ENCODE data around the gene AHCYL1.
"Not testable (repeated sequence)": the region's sequence is repeated elsewhere in the genome, so short reads cannot be mapped to it uniquely, and the experiment has no call there.

DNA sequence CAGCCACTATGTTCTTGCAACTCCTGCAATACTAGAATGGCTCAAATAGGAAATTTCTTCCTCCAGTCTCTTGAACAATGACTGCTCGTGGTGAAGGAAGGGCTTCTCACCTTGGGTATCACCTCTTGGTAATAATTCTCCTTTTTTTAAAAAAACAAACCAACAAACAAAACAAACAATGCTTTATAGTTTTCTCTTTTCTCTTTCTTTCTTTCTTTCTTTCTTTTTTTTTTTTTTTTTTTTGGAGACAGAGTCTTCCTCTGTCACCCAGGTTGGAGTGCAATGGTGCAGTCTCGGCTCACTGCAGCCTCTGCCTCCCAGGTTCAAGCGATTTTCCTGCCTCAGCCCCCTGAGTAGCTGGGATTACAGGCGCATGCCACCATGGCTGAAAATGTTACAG, 46.1 kb downstream of the AHCYL1 start:
- not testable (repeated sequence) for TF ChIP-seq POLR2A (IDR thresholded peaks at IDR 0.05; ENCODE audit: low read length); GATA1 (IDR thresholded peaks at IDR 0.05; ENCODE audit: low read depth, low read length)

All from erythroblast (primary cell).